Dedifferentiated amniotic fluid mesenchymal stem cell (primary cell): ENCODE results near the gene AKT3.
"Not testable (repeated sequence)": the region's sequence is repeated elsewhere in the genome, so short reads cannot be mapped to it uniquely, and the experiment has no call there.

Source experiments
- DNase-seq: peaks from one replicate; pipeline ENCODE4 v3.0.0-alpha.2; 2016; ENCODE audit errors: extremely low spot score

The AKT3 gene

DNA sequence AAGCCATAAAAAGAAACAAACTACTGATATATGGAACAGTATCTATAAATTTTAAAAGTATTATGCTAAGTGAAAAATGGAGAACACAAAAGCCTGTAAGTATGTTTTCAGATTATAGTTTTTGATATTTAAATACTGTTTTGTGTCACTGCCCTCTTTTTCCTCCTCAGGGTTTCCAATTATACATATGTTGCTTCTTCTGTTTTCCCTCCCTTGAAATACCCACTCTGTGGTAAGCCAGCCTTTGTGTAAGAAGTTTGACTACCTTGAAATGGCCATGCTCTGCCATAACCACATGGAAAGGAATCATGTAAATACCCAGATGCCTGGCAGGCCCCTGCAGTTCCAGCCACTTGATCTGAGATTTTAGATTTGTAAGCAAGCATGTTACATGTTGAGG, 248.3 kb downstream of the AKT3 start:
- DNase-seq: no peak

DNA sequence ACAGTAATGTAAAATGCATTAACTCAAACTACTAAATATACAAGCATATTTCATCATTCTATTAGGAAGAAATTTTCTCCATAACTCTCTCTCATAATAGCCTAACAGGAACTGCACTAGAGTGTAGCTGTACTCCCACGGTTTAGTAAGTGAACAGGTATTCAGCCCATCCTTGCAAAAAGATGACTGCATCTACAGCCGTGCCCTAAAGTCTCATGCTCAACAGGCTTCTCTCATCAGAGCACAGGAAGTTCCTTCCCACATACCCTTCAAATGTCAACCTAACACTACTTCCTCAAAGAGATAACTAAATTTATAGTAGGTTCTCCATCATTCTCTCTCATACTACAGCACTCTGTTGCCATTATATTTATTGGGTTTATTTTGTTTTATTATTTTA, 251.6 kb downstream of the AKT3 start:
- DNase-seq: peak; percentile 16

DNA sequence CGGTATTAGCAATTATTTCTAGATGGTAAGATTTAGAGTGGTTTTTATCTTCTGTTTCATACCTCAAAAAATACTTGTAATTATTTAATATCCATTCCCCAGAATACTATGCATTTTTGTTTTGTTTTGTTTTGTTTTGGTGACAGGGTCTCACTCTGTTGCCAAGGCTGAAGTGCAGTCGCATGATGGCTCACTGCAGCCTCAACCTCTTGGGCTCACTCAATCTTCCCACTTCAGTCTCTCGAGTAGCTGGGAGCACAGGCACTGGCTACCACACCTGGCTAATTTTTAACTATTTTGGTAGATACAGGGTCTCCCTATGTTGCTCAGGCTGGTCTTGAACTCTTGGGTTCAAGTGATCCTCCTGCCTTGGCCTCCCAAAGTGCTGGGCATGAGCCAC, 252.7 kb downstream of the AKT3 start:
- no peak for DNase-seq

DNA sequence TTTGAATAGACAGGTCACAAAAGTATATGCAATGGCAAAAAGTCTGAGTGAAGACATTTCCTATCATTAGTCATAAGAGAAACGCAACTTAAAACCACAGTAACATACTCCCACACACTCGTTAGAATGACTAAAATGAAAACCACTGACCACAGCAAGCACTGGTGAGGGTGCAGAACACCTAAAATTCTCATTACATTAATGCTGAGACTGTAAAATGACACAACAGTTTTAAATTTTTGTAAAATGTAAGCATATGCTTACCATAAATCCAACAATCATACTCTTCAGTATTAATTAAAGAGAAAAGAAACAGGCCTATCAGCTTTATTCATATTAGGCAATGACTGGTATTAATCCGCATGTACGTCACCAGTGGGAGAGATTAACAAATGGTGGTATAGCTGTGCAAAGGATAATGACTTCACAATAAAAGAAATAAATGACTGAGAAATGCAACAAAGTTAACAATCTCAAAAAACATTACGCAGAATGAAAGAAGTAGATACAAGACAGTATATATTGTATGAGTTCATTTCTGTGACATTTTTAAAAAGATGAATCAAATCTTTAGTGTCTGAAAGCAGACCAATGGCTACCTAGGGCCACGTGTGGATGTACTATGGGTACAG, 253.5 kb downstream of the AKT3 start:
- peak; percentile 83 for DNase-seq

DNA sequence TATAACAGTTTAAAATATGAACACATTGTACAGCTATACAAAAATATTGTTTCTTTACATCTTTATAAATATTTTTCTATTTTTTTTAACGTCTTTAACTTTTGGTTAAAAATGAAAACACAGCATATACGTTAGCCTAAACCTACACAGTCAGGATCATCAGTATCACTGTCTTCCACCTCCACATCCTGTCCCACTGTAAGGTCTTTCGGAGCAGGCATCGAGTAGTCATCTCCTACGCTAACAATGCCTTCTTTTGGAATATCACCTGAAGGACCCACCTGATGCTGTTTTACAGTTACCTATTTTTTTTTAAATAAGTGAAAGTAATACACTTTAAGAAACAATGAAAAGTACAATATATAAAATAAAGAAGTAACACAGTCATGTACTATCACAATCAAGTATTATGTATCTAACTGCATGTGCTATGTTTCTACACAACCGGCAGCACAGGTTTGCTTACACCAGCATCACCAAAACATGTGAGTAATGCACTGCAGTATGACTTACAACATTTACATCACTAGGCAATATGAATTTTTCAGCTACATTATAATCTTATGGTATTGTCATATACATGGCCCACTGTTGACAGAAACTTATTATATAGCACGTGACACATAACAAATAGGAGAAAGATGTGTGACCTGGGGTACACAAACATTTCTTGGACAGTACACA, 254.4 kb downstream of the AKT3 start:
- peak; percentile 41 for DNase-seq

DNA sequence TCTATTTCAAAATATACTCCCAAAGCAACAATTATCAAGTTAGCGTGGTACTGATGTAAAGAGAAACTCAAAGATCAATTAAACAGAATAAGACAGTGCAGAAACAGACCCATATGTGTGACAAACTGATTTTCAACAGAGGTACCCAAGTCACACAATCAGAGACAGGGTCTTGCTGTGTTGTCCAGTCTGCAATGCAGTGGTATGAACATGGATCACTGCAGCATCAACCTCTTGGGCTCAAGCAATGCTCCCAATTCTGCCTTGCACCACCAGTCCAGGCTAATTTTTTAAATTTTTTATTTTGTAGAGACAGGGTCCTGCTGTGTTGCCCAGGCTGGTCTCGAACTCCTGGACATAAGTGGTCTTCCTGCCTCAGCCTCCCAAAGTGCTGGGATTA, 255.6 kb downstream of the AKT3 start:
- DNase-seq: no peak

DNA sequence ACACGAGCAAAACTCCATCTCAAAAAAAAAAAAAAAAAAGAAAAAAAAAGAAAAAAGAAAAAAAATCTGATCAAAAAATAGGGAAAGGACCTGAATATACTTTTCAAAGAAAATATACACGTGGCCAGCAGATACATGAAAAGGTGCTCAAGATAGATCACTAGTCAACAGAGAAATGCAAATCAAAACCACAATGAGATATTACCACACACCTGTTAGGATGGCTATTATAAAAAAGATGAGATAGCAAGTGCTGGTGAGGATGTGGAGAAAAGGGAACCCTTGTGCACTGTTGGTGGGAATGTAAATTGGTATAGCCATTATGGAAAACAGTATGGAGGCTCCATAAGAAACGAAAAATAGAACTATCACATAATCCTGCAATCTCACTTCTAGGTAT, 260.8 kb downstream of the AKT3 start:
- DNase-seq: not testable (repeated sequence)

DNA sequence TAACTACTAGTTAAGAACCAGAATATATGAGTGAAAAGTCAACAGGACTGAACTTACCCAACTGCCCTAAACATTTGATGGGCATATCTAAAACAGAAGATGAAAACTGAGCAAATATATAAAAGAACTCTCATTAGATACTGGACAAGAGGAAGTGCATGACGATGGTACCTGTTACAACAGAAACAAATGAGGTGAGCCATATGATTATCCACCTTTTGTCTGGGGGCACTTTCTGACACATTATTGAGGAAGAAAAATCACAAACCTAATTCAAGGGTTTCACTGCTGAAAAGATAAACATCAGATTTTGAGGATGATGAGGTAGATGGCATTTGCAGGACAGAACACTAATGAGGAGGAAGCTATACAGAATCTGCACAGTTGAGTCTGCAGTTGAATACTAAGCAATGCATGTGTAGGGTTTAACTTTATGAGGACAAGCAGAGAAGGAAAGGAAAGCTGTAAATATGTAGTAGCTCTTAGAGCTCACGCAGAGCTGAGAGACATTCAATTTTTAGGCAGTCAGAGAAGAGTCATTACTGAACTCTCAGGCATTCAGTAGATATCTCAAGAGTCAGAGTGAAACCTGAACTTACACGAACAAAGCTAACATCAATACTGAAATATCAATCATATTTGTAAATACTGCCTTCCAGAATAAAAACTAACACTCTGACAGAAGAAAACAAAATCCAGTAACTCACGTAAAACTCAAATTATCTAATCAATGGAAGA, 262.1 kb downstream of the AKT3 start:
- no peak for DNase-seq

DNA sequence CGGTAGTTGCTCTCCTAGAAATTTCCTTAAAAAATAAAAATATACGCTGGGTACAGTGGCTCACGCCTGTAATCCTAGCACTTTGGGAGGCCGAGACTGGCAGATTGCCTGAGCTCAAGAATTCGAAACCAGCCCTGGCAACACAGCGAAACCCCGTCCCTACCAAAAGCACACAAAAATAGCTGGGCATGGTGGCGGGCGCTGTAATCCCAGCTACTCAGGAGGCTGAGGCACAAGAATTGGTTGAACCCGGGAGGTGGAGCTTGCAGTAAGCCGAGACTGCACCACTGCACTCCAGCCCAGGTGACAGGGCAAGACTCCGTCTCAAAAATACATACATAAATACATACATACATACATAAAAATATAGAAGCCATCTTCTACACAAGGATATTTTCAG, 262.8 kb downstream of the AKT3 start:
- no peak for DNase-seq

DNA sequence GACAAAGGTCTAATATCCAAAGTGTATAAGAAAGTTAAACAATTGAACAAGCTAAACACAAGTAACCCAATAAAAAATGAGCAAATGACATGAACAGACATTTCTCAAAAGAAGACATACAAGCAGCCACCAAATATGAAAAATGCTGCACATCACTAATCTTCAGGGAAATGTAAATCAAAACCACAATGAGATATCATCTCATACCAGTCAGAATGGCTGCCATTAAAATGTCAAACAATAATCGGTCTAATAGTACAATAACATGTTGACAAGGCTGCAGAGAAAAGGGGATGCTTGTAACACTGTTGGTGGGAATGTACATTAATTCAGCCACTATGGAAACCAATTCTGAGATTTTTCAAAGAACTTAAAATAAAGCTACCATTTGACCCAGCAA, 264.1 kb downstream of the AKT3 start:
- DNase-seq: no peak

DNA sequence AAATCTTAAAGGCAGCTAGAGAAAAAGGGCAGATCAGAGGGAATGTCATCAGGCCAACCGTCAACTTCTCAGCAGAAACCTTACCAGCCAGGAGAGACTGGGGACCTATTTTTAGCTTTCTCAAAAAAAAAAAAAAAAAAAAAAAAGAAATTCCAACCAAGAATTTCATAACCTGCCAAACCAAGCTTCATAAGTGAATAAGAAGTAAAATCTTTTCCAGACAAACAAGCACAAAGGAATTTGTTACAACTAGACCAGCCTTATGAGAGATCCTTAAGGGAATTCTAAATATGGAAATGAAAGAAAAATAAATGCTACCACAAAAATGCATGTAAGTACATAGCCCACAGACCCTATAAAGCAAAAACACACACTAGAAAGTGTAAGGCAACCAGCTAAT, 267.7 kb downstream of the AKT3 start:
- DNase-seq: no peak

DNA sequence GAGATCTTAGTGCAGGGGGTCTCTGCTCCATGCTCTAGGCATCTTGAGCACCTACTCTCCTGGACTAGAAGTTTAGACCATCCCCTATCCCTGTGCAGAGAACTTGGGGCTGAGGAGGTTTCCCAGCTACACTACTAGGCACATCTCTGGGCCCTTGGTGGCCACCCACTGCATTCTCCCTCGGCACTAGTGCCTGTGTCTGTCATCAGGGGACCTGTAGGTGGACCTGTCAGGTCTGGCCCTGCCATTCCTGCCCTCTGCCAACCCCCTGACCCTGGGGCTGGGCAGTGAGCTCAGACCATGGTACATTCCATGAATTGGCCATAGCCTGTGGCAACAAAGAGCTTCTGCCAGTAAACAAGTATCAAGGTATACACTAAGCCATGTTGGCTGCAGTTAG, 269.1 kb downstream of the AKT3 start:
- DNase-seq: no peak

DNA sequence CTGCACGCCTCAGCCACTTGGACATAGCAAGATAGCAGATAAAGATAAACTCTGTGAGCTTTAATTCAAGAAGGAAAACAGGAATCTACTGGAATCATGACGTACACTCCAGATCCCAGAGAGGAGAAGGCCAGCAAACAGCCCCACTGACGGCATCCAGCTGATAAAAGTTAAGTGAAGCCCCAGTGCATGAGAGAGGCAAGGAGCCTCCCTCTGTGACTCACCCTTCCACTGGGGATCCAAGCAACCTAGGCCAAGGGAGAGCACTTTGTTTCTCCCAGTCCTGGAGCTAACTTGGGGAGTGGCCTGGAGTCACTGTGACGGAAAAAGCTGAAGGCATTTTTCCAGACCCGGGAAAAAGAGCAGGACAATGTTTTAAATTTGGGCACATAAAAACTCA, 270.0 kb downstream of the AKT3 start:
- DNase-seq: no peak

DNA sequence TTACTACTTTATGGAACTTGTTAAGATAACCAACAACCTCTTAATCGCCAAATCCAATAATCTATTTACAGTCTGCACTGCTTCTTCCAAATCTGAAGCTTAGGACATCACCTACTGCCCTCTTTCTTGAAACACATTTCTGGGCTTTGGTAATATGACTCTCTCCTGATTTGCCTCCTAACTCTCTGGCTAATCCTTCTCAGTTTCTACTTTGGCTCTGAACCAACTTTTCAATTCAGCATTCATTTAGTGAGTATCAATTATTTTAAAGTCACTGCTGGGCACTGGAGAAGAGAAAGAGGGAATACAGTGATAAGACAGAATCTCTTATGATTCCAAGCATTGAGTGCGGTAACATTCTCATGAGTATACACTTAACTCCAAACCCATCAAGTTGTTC, 275.0 kb downstream of the AKT3 start:
- no peak for DNase-seq

DNA sequence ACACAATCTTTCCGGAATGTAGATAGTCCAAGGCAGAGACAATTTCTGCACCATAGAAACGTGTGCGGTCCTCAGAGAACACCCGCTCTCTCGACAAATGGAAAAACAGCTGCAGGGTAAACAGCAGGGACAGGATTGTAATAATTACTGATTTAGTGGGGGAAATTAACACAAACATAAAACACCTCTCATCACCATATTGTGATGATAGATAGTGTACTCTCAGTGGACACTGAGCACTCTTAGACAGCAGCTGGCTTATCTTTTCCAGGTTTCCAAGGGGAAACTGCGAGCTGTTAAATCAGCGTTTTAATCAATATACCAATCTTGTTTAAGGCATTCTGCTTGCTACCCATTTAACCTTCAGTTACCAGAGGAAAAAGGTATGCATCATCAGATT, 277.1 kb downstream of the AKT3 start:
- DNase-seq: no peak

DNA sequence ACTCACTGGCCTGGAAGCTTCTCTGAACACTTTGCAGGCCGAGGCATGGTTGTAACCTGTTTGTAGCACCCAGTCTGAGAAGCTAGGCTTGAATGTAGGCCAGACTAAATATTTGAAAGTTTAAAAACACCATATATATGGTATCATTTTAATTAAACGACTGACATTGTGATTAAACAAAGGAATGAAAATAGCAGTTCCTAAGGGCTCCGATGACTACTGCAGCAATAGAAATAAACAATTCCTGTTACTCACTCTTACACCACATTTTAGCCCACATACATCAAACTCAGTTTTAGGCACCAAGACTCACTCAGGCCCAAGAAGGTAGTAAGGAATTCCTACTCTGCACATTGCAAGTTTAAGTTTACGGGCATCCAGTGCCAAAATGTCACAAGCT, 281.2 kb downstream of the AKT3 start:
- peak; percentile 22 for DNase-seq

DNA sequence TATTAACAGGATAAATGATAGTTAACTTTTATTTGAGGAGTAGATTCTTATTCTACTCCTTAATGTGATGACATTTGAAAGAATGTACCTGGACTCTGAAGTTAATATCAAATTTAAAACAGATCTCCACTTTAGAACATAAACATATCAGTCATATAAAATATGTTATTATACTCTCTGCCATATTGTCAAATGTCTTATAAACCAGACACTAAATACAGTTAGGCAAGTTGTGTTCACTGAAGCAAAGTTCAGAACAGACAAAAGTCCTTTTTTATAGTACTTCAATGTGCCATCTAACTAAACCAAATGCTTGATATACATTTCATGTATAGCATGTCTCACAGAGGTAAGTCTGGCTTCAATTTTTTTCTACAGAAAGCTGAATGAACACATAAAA, 285.2 kb downstream of the AKT3 start:
- no peak for DNase-seq

DNA sequence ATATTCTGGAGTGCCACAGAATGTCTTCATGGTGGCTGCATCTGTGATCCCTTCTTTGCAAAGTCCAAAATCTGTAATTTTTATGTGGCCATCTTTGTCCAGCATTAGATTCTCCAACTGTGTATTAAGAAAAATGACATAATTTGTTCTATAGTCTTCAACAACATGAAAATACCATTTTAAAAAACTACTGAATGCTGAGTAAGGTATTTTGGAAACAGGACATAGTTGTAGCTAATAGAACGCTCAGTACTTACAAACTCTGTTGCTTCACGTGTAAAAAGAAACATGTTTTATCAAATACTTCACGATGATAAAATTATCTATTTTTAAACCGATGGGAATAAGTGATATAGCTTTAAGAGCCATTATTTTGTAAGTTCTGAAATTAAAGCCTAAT, 286.3 kb downstream of the AKT3 start:
- DNase-seq: no peak

DNA sequence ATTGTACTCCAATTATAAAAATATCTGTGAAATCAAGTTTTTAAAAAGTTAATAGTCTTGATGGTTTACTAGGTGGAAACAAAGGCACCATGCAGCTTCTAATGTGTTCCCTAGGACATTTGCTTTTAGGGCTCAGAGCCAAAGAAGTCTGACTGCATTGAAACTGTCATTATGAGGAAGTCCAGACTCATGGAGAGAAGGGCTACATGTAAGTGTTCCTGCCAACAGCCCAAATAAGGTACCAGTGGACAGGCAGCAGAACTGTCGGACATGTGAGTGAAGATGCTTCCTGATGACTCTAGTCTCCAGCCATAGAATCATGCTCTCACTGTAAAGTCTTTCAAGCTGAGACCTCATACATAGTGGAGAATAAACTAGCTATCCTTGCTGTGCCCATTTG, 287.6 kb downstream of the AKT3 start:
- no peak for DNase-seq

DNA sequence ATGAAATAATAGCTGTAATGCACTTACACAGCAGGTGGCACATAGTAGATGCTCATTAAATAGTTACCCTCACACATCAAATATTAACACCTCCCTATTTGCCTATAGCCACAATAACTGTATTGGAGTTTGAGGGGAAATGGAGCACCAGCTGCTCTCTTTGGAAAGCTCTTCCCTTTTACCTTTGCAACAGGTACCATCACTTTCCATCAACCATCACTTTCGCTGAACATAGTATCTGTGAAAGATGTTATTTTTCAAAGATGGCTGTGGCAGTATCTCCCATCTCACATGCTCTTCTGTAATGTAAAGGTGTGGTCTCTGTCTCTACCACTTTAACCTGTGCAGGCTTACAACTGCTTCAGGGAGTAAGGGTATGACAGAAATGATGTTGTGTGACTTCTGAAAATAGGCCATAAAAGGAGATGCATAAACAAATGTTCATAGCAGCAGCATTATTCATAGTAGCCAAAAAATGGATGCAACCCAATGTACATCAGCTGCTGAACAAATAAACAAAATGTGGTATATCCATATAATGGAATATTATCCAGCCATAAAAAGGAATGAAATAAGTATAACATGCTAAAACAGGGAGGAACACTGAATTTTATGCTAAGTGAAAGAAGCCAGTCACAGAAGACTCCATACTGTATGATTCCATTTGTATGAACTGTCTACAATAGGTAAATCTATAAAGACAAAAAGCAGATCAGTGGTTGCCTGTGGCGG, 288.3 kb downstream of the AKT3 start:
- DNase-seq: no peak

DNA sequence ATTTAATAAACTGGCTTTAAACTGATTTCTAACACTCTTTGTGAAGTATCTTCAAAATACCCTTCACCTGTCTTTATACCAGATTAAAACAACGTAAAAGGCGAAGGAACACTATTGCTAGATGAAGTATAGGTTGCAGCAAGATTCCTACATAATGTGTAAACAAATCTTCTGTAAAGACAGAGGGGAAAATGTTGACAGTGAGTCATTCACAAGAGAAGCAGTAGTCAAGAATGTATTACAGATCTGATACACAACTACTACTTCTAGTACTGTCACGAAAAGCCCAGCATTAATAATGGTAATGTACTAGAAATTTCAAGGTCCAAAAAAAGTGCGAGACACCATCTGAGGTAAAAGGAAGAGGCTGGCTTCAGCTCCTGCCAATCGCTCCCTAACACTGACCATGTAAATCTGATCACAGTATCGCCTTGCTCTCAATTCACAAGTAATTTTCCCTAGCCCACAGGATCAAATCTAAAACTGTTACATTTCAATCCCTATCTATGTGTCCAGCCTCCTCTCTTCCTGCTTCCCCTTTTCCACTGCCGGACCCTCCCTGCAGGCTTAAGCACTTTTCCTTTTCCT, 290.4 kb downstream of the AKT3 start:
- DNase-seq: no peak

DNA sequence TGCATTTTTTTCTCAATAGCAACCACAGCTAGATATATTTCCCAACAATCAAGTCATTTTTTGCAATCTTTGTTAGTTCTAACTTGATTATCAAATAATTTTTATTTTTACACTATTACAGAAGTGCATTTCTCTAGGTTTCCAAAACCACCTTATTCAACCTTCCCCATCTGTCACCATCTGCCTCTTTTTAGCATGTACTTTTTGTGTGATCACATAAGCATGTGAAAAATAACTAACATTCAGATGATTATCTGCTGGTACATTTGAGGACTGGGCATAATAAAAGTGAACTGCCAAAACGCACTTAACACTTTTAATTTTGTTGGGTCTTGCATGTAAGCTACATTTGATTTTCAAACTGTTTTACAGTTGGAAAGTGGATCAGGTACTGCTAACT, 291.5 kb downstream of the AKT3 start:
- DNase-seq: no peak
